Measurements from ENCODE around the gene SLC2A1. TPM values are rescaled to one million over a fixed set of nuclear protein-coding genes. Genes with fewer than 3 reads are reported as not detected.

SLC2A1 gene
- total and polyA plus RNA-seq, 9 of the 15 experiments (the other 6 are each of a cell fraction or from before 2014, with no cell fraction given): 12.6 to 153 (median 48.0) TPM

GRCh38 chr1:42949312-42950115 lies 9.2 kb downstream of the SLC2A1 start:
- no peaks in the 10 kb centered on the region for H3K27me3 ChIP-seq (ENCODE audit: control insufficient read depth in 2 of 2, insufficient read depth in 2 of 2, low read length in 2 of 2)
- intact Hi-C loops (cut with micrococcal nuclease) (loop anchor here (1.0 kb wide), 1 partner anchor 13 kb away; no protein-coding TSS in a partner anchor), in situ Hi-C loops (cut with MboI) (no loop called here)
- H3K4me3 ChIP-seq: no peak overlapping the region; the same call in 1 of the 2 replicates
- H3K4me2 ChIP-seq (ENCODE audit: insufficient read depth, low read length): peak overlapping the region; percentile 62
- no peaks in the 10 kb centered on the region for H3K9me3 ChIP-seq (replicated peaks; ENCODE audit: control insufficient read depth, insufficient read depth, low read depth, low read length)
- peak overlapping the region; percentile 77 for H3K27ac ChIP-seq (ENCODE audit: extremely low read depth, low read depth, low read length)
- DNase-seq (ENCODE audit: extremely low read depth in 1 of 4, low spot score in 3 of 4) (peak in 3 of 4 experiments; percentile 49 to 90 (median 80)), ATAC-seq (peak; percentile 46), FAIRE-seq (peak; percentile 89)
- peaks cover 80% of the 10 kb centered on the region for H4K20me1 ChIP-seq (replicated peaks; ENCODE audit: control insufficient read depth, insufficient read depth, low read length)
- H3K9ac ChIP-seq (ENCODE audit: insufficient read depth in 1 of 2, low read depth in 2 of 2, low read length in 2 of 2): peak overlapping the region; percentile 55 to 79; a peak in 3 of 4 replicates
- CTCF ChIA-PET (ENCODE audit: low intra/inter-chr PET ratio): no interaction called here
- 11% methylated on average over 9 of the region's 9 CpGs for WGBS (ENCODE audit: insufficient coverage, low coverage, missing lambda C conversion rate)
- POLR2A ChIA-PET: interaction anchor here (0.6 to 6.6 kb wide), 12 partner anchors 8 to 292 kb away, joined by 3 to 48 read pairs (median 4); partner anchors contain the start of genes CFAP57, EBNA1BP2 and SLC2A1
- peaks cover 100% of the 10 kb centered on the region for H3K79me2 ChIP-seq (ENCODE audit: control insufficient read depth, insufficient read depth, low read length)
- H3K9me1 ChIP-seq (ENCODE audit: control insufficient read depth, insufficient read depth, low read length): peaks cover 51% of the 10 kb centered on the region
- H3K36me3 ChIP-seq (ENCODE audit: control insufficient read depth, insufficient read depth, low read length): peaks cover 87% of the 10 kb centered on the region
- no peak overlapping the region for H2AFZ ChIP-seq (ENCODE audit: low read depth, low read length)
- peaks cover 76 to 84% of the 10 kb centered on the region in 2 experiments for H3K4me1 ChIP-seq (replicated peaks in 1 of 2; ENCODE audit: control insufficient read depth in 2 of 2, insufficient read depth in 2 of 2, low read length in 2 of 2)
- BruUV-seq (replicated peaks): TSS peak; percentile 3
- peak; percentile 97 for TF ChIP-seq CBFA2T3 (IDR thresholded peaks at IDR 0.05)
- peak in 1 of 2 experiments; percentile 42; a peak in 1 of 4 replicates for TF ChIP-seq ARNT (IDR thresholded peaks at IDR 0.05)
- TF ChIP-seq RBM39 (optimal IDR thresholded peaks at IDR 0.05; ENCODE audit: low read depth, low read length): no peak
- TF ChIP-seq FUS (optimal IDR thresholded peaks at IDR 0.05; ENCODE audit: low read depth, low read length): no peak
- peak; percentile 25 for TF ChIP-seq RBBP5 (IDR thresholded peaks at IDR 0.05; ENCODE audit: borderline replicate concordance, insufficient read depth, low read length, poor library complexity, severe bottlenecking)
- no peak for TF ChIP-seq ARID3A (IDR thresholded peaks at IDR 0.05; ENCODE audit: borderline replicate concordance, low read depth, low read length)
- no peak for TF ChIP-seq MYC (IDR thresholded peaks at IDR 0.05; ENCODE audit: low read depth, low read length)
- TF ChIP-seq MYC (CRISPR knock-in tag; IDR thresholded peaks at IDR 0.05; ENCODE audit: borderline replicate concordance, low read depth): no peak
- peak; percentile 94 for TF ChIP-seq CBFA2T2 (conservative IDR thresholded peaks at IDR 0.05)
- TF ChIP-seq NRF1 (conservative IDR thresholded peaks at IDR 0.05 in 1 of 2, IDR thresholded peaks at IDR 0.05 in 1 of 2): no peak
- TF ChIP-seq SMARCC2 (IDR thresholded peaks at IDR 0.05; ENCODE audit: low read depth): peak; percentile 39; the same call in 1 of the 2 replicates
- TF ChIP-seq SRSF7 (optimal IDR thresholded peaks at IDR 0.05; ENCODE audit: low read depth, low read length): no peak
- peak; percentile 32 for TF ChIP-seq SMAD1 (IDR thresholded peaks at IDR 0.05; ENCODE audit: low read depth, low read length, partially characterized antibody)
- no peak for TF ChIP-seq KHSRP (IDR thresholded peaks at IDR 0.05)
- peak; percentile 70 for TF ChIP-seq MEIS2 (IDR thresholded peaks at IDR 0.05; ENCODE audit: partially characterized antibody)
- no peak for TF ChIP-seq CBX8 (IDR thresholded peaks at IDR 0.05; ENCODE audit: borderline replicate concordance, extremely low read depth, low read depth, low read length, poor library complexity, severe bottlenecking)
- 0 out of 2 replicates have a peak, but pooled peaks have one; percentile 23 for TF ChIP-seq GATAD2B (IDR thresholded peaks at IDR 0.05; ENCODE audit: borderline replicate concordance)
- TF ChIP-seq HDAC1 (IDR thresholded peaks at IDR 0.05): peak in 1 of 2 experiments; percentile 52; a peak in 1 of 4 replicates
- peak; percentile 94 for TF ChIP-seq NFIC (IDR thresholded peaks at IDR 0.05)
- TF ChIP-seq ZNF584 (CRISPR knock-in tag; IDR thresholded peaks at IDR 0.05; ENCODE audit: low read depth): peak; percentile 68; the same call in 1 of the 2 replicates
- TF ChIP-seq CC2D1A (IDR thresholded peaks at IDR 0.05): peak; percentile 38; the same call in 1 of the 2 replicates
